Esophagus (tissue), 2 donors: ENCODE measurements around the gene TATDN3. TPM values are rescaled to one million over a fixed set of nuclear protein-coding genes. Genes with fewer than 3 reads are reported as not detected.
"Not testable (repeated sequence)": the region's sequence is repeated elsewhere in the genome, so short reads cannot be mapped to it uniquely, and the experiment has no call there.

Experiments
- H3K27ac ChIP-seq, 2 donors: one replicate each; pipeline ENCODE4 v1.5.1; 2013; ENCODE audit warnings: low read depth in 2 of 2, mild to moderate bottlenecking in 2 of 2, inconsistent platforms in 1 of 2, low read length in 1 of 2, moderate library complexity in 1 of 2
- H3K27me3 ChIP-seq, 2 donors: one replicate each; pipeline ENCODE4 v1.6.1; 2013; ENCODE audit warnings: low read length in 2 of 2, control low read depth in 1 of 2, mild to moderate bottlenecking in 1 of 2; ENCODE audit not compliant: insufficient read depth in 2 of 2, control insufficient read depth in 1 of 2
- H3K36me3 ChIP-seq, 2 donors: one replicate each; pipeline ENCODE4 v1.6.1; 2013; ENCODE audit warnings: low read length in 1 of 2; ENCODE audit not compliant: control insufficient read depth in 2 of 2, insufficient read depth in 2 of 2
- H3K4me1 ChIP-seq, 2 donors: one replicate each; pipeline ENCODE4 v1.6.1; 2013; ENCODE audit warnings: low read length in 1 of 2; ENCODE audit not compliant: control insufficient read depth in 2 of 2, insufficient read depth in 2 of 2
- H3K4me3 ChIP-seq, 2 donors: one replicate each; pipeline ENCODE4 v1.5.1; 2013; ENCODE audit warnings: low read length in 2 of 2, mild to moderate bottlenecking in 2 of 2, low read depth in 1 of 2, moderate library complexity in 1 of 2
- H3K9me3 ChIP-seq, 2 donors: one replicate each; pipeline ENCODE4 v1.6.1; 2013; ENCODE audit warnings: mild to moderate bottlenecking in 2 of 2, low read depth in 1 of 2, low read length in 1 of 2, moderate library complexity in 1 of 2; ENCODE audit not compliant: control insufficient read depth in 2 of 2, insufficient read depth in 1 of 2
- WGBS, 2 donors: extraction: QIAGEN DNeasy Blood & Tissue Kit; methylation state at CpG; one replicate each; pipeline ENCODE4 v1.1.7; 2013; 5-methylcytosine and 5-hydroxymethylcytosine counted together
- polyA plus RNA-seq, 2 donors: library from polyadenylated mRNA; stranded (reverse); fragments of 200-250 nt; gene quantifications; one replicate each; pipeline ENCODE4 v1.2.3, GENCODE V29; 2013
- donor health status: healthy with polysubstance abuse.
- donor health status: Bipolar disorder and iron deficiency.

The TATDN3 gene
- polyA plus RNA-seq, 2 donors = 5.0 to 6.8 TPM

GRCh38 chr1:212847549-212847948, 55.9 kb downstream of the TATDN3 start, which contains the start of gene SPATA45:
TSS of gene SPATA45 (minus strand) at chr1:212847649. CDS start at chr1:212836149, 11,500 bp downstream.
- H3K9me3 ChIP-seq = peaks cover 0 to 2% of the 10 kb centered on the region in 2 donors
- H3K36me3 ChIP-seq = no peaks in the 10 kb centered on the region
- no peaks in the 10 kb centered on the region for H3K27me3 ChIP-seq
- 94 to 95% methylated on average over 4 of the region's 4 CpGs for WGBS, 2 donors
- no peak within 1 kb of the TSS for H3K4me3 ChIP-seq
- H3K4me1 ChIP-seq = no peaks in the 10 kb centered on the region
- no peak within 1 kb of the TSS for H3K27ac ChIP-seq

- H3K9me3 ChIP-seq = no peaks in the 10 kb centered on the region
- WGBS, 2 donors = 88 to 90% methylated on average over 5 of the region's 5 CpGs
- H3K4me3 ChIP-seq = no peak overlapping the region
- no peaks in the 10 kb centered on the region for H3K27me3 ChIP-seq
- H3K36me3 ChIP-seq = no peaks in the 10 kb centered on the region
- H3K27ac ChIP-seq = no peak overlapping the region
- H3K4me1 ChIP-seq = peaks cover 0 to 3% of the 10 kb centered on the region in 2 donors
Observed at GRCh38 chr1:212852105-212852688, 60.5 kb downstream of the TATDN3 start.

GRCh38 chr1:212853658-212854057, 62.0 kb downstream of the TATDN3 start:
- Histone ChIP-seq H3K9me3 (no peaks in the 10 kb centered on the region), H3K27ac (no peak overlapping the region), H3K4me3 (no peak overlapping the region), H3K4me1 (peaks cover 0 to 3% of the 10 kb centered on the region in 2 donors), H3K36me3 (no peaks in the 10 kb centered on the region), H3K27me3 (no peaks in the 10 kb centered on the region)
- 86 to 90% methylated on average over 5 of the region's 5 CpGs for WGBS, 2 donors

DNA sequence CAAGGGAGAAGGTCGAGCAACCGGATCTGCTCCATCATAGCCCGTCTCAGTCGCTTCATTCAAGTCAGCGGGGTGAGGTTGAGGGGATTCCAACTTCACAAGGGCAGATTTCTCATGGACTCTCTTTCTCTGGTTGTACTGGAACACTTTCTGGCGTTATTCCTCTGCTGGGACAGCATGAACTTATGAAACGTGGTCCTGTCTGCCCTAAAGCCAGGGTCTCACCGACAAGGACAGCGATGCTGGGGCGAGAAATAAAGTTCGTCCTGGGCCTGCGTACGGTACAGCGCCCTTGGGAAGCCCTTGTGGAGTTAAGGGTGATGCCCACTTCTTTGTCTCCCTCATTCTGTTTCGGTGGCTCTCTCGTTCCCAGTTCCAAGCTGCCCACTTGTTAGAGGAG, 65.1 kb downstream of the TATDN3 start:
- 92 to 93% methylated on average over 16 of the region's 16 CpGs for WGBS, 2 donors
- Histone ChIP-seq H3K4me1 (peaks cover 3% of the 10 kb centered on the region in 2 donors), H3K27me3 (no peaks in the 10 kb centered on the region), H3K9me3 (no peaks in the 10 kb centered on the region), H3K4me3 (no peak overlapping the region), H3K36me3 (no peaks in the 10 kb centered on the region), H3K27ac (no peak overlapping the region)

DNA sequence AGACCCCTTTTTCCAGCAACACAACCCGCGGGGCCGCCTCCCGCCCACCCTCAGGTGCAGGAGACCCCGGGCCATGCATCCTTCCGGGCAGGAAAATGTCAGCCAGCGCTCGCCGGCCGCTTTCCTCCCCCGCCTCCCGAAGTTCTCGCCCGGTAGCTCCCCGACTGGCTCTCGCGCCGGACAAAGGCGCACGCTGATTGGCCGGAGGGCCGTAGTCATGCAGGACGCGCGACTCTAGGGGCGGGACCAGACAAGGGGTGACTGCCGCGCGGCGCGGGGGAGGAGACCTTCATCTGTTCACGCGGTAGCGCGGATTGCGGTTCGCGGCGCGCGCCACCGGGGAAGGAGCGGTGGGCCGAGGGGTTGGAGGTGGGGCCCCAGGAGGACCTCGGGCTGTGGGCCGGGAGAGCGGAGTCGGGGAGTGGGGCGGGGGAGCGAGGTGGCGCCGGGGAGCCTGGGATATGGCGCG, 66.3 kb downstream of the TATDN3 start, which contains the start of gene FLVCR1:
Gene FLVCR1, plus strand, starts transcription at position 284 of the 469 bp plus-strand sequence. Its CDS starts 178 bp downstream, at position 462.
- Histone ChIP-seq H3K9me3 (no peaks in the 10 kb centered on the region), H3K36me3 (no peaks in the 10 kb centered on the region), H3K4me1 (peaks cover 3% of the 10 kb centered on the region in 2 donors), H3K27ac (peak within 1 kb of the TSS; percentile 74 to 86), H3K4me3 (peak within 1 kb of the TSS; percentile 80 to 88), H3K27me3 (no peaks in the 10 kb centered on the region)
- 0% methylated on average over 46 to 54 of the region's 54 CpGs for WGBS, 2 donors

GRCh38 chr1:212858461-212859265, 67.0 kb downstream of the TATDN3 start:
- 6 to 8% methylated on average over 35 to 54 of the region's 54 CpGs for WGBS, 2 donors
- H3K4me1 ChIP-seq = peaks cover 3% of the 10 kb centered on the region in 2 donors
- peak overlapping the region; percentile 80 to 88 for H3K4me3 ChIP-seq
- H3K9me3 ChIP-seq = no peaks in the 10 kb centered on the region
- H3K36me3 ChIP-seq = no peaks in the 10 kb centered on the region
- H3K27ac ChIP-seq = peak overlapping the region; percentile 74 to 86
- H3K27me3 ChIP-seq = no peaks in the 10 kb centered on the region

- Histone ChIP-seq H3K27ac (no peak overlapping the region), H3K4me1 (peaks cover 3% of the 10 kb centered on the region in 2 donors), H3K27me3 (no peaks in the 10 kb centered on the region), H3K9me3 (no peaks in the 10 kb centered on the region), H3K36me3 (peaks cover 0 to 2% of the 10 kb centered on the region in 2 donors), H3K4me3 (no peak overlapping the region)
- 82 to 87% methylated on average over 5 of the region's 5 CpGs for WGBS, 2 donors
Observed at GRCh38 chr1:212860713-212861581, 69.3 kb downstream of the TATDN3 start.

DNA sequence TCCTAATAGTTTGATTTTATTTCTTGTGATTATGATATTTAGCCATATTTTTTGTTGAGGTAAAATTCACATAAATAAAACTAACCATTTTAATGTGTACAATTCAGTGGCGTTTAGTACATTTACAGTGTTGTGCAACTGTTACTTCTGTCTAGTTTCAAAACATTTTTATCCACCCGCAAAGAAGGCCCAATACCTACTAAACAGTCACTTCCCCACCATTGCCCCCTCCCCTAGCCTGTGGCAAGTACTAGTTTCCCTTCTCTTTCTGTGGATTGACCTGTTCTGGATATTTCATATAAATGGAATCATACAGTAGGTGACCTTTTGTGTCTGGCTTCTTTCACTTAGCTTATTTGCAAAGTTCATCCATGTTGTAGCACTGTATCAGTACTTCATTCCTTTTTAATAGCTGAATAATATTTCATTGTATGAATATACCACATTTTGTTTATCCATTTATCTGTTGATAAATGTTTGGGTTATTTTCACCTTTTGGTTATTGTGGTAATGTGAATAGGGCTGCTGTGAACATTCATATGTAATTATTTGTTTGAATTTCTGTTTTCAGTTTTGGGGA, 70.5 kb downstream of the TATDN3 start:
- Histone ChIP-seq H3K27me3 (no peaks in the 10 kb centered on the region), H3K36me3 (peaks cover 0 to 2% of the 10 kb centered on the region in 2 donors), H3K9me3 (no peaks in the 10 kb centered on the region), H3K4me3 (no peak overlapping the region), H3K4me1 (peaks cover 0 to 3% of the 10 kb centered on the region in 2 donors), H3K27ac (no peak overlapping the region)
- 89 to 93% methylated on average over 2 of the region's 2 CpGs for WGBS, 2 donors

DNA sequence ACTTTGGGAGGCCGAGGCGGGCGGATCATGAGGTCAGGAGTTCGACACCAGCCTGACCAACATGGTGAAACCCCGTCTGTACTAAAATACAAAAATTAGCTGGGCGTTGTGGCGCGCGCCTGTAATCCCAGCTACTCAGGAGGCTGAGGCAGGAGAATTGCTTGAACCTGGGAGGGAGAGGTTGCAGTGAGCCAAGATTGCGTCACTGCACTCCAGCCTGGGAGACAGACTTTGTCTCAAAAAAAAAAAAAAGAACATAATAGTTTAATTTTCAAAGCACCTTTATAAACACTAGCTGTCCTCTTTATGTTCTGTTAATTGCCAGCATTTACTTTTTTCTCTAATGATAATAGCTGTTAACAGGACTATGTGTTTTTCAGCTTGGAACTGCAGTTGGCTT, 71.7 kb downstream of the TATDN3 start:
- H3K27ac ChIP-seq, H3K36me3 ChIP-seq, H3K4me3 ChIP-seq, H3K27me3 ChIP-seq, H3K9me3 ChIP-seq, H3K4me1 ChIP-seq: not testable (repeated sequence)
- WGBS, 2 donors = 89% methylated on average over 10 of the region's 10 CpGs
